Measurements from ENCODE around the gene TRIOBP. TPM values are rescaled to one million over a fixed set of nuclear protein-coding genes. Genes with fewer than 3 reads are reported as not detected.
A peak's percentile ranks its signal among the peaks of the same experiment; 100 is the strongest.

TRIOBP gene
- total RNA-seq, 1 donor from 2014 or later = 40.6 TPM

- Histone ChIP-seq H3K4me2 (ENCODE audit: low read length) (peak overlapping the region; percentile 93), H3K9ac (ENCODE audit: low read length) (peak overlapping the region; percentile 90), H2AFZ (ENCODE audit: low read depth, low read length) (no peak overlapping the region), H3K4me1 (ENCODE audit: insufficient read depth, low read length) (peaks cover 26% of the 10 kb centered on the region), H4K20me1 (ENCODE audit: insufficient read depth, low read length) (peaks cover 55% of the 10 kb centered on the region), H3K27ac (ENCODE audit: low read depth, low read length) (peak overlapping the region; percentile 79), H3K79me2 (ENCODE audit: insufficient read depth, low read length) (peaks cover 28% of the 10 kb centered on the region), H3K27me3 (ENCODE audit: insufficient read depth, low read length) (no peaks in the 10 kb centered on the region), H3K4me3 (ENCODE audit: insufficient read depth, low read depth, low read length) (peak overlapping the region; percentile 97), H3K9me3 (ENCODE audit: insufficient read depth, low read depth, low read length) (no peaks in the 10 kb centered on the region), H3K36me3 (ENCODE audit: insufficient read depth, low read length) (peaks cover 17% of the 10 kb centered on the region)
- H3K27me3 Mint-ChIP-seq (ENCODE audit: low read depth, unreplicated experiment) = no peaks in the 10 kb centered on the region
- DNase-seq (ENCODE audit: low read depth) = peak; percentile 95
- peak overlapping the region; percentile 85 for H3K4me3 Mint-ChIP-seq (ENCODE audit: unreplicated experiment)
- H3K36me3 Mint-ChIP-seq (ENCODE audit: low read depth, unreplicated experiment) = peaks cover 2% of the 10 kb centered on the region
- TF ChIP-seq CTCF (IDR thresholded peaks at IDR 0.05; ENCODE audit: insufficient read depth, low read depth, low read length) (no peak), EZH2 (IDR thresholded peaks at IDR 0.05; ENCODE audit: insufficient read depth, low read length) (no peak)
- FAIRE-seq = no peak
- H3K4me1 Mint-ChIP-seq (ENCODE audit: low read depth, unreplicated experiment) = peaks cover 16% of the 10 kb centered on the region
- H3K9me3 Mint-ChIP-seq (ENCODE audit: unreplicated experiment) = no peaks in the 10 kb centered on the region
- peak overlapping the region; percentile 79 for H3K27ac Mint-ChIP-seq (ENCODE audit: unreplicated experiment)
These were observed 19.9 kb upstream of the TRIOBP start for GRCh38 chr22:37676736-37677492.

GRCh38 chr22:37677493-37677974, 19.3 kb upstream of the TRIOBP start:
- Histone ChIP-seq H3K27ac (ENCODE audit: low read depth, low read length) (peak overlapping the region; percentile 54), H2AFZ (ENCODE audit: low read depth, low read length) (no peak overlapping the region), H3K27me3 (ENCODE audit: insufficient read depth, low read length) (no peaks in the 10 kb centered on the region), H3K9ac (ENCODE audit: low read length) (peak overlapping the region; percentile 77), H3K36me3 (ENCODE audit: insufficient read depth, low read length) (peaks cover 17% of the 10 kb centered on the region), H3K4me2 (ENCODE audit: low read length) (peak overlapping the region; percentile 93), H3K9me3 (ENCODE audit: insufficient read depth, low read depth, low read length) (no peaks in the 10 kb centered on the region), H3K79me2 (ENCODE audit: insufficient read depth, low read length) (peaks cover 28% of the 10 kb centered on the region), H4K20me1 (ENCODE audit: insufficient read depth, low read length) (peaks cover 55% of the 10 kb centered on the region), H3K4me3 (ENCODE audit: insufficient read depth, low read depth, low read length) (peak overlapping the region; percentile 83), H3K4me1 (ENCODE audit: insufficient read depth, low read length) (peaks cover 26% of the 10 kb centered on the region)
- Mint-ChIP-seq H3K9me3 (ENCODE audit: unreplicated experiment) (no peaks in the 10 kb centered on the region), H3K4me3 (ENCODE audit: unreplicated experiment) (peak overlapping the region; percentile 80), H3K27ac (ENCODE audit: unreplicated experiment) (peak overlapping the region; percentile 28), H3K4me1 (ENCODE audit: low read depth, unreplicated experiment) (peaks cover 16% of the 10 kb centered on the region), H3K27me3 (ENCODE audit: low read depth, unreplicated experiment) (no peaks in the 10 kb centered on the region), H3K36me3 (ENCODE audit: low read depth, unreplicated experiment) (peaks cover 2% of the 10 kb centered on the region)
- FAIRE-seq = no peak
- TF ChIP-seq CTCF (IDR thresholded peaks at IDR 0.05; ENCODE audit: insufficient read depth, low read depth, low read length) (no peak), EZH2 (IDR thresholded peaks at IDR 0.05; ENCODE audit: insufficient read depth, low read length) (no peak)
- DNase-seq (ENCODE audit: low read depth) = no peak

- Histone ChIP-seq H3K9ac (ENCODE audit: low read length) (peak overlapping the region; percentile 54), H3K4me3 (ENCODE audit: insufficient read depth, low read depth, low read length) (peak overlapping the region; percentile 83)
- no peak for DNase-seq (ENCODE audit: low read depth)
These were observed 18.5 kb upstream of the TRIOBP start for GRCh38 chr22:37678372-37678771.

More at GRCh38 chr22:37678372-37678771, 18.5 kb upstream of the TRIOBP start:
- H3K9me3 ChIP-seq (ENCODE audit: insufficient read depth, low read depth, low read length) = no peaks in the 10 kb centered on the region
- H3K4me2 ChIP-seq (ENCODE audit: low read length) = peak overlapping the region; percentile 93
- peaks cover 28% of the 10 kb centered on the region for H3K79me2 ChIP-seq (ENCODE audit: insufficient read depth, low read length)
- Mint-ChIP-seq H3K4me1 (ENCODE audit: low read depth, unreplicated experiment) (peaks cover 16% of the 10 kb centered on the region), H3K9me3 (ENCODE audit: unreplicated experiment) (no peaks in the 10 kb centered on the region), H3K4me3 (ENCODE audit: unreplicated experiment) (no peak overlapping the region), H3K27me3 (ENCODE audit: low read depth, unreplicated experiment) (no peaks in the 10 kb centered on the region), H3K27ac (ENCODE audit: unreplicated experiment) (no peak overlapping the region), H3K36me3 (ENCODE audit: low read depth, unreplicated experiment) (peaks cover 2% of the 10 kb centered on the region)
- H2AFZ ChIP-seq (ENCODE audit: low read depth, low read length) = no peak overlapping the region
- no peaks in the 10 kb centered on the region for H3K27me3 ChIP-seq (ENCODE audit: insufficient read depth, low read length)
- H4K20me1 ChIP-seq (ENCODE audit: insufficient read depth, low read length) = peaks cover 55% of the 10 kb centered on the region
- peak overlapping the region; percentile 17 for H3K27ac ChIP-seq (ENCODE audit: low read depth, low read length)
- peaks cover 26% of the 10 kb centered on the region for H3K4me1 ChIP-seq (ENCODE audit: insufficient read depth, low read length)
- no peak for TF ChIP-seq EZH2 (IDR thresholded peaks at IDR 0.05; ENCODE audit: insufficient read depth, low read length)
- no peak for TF ChIP-seq CTCF (IDR thresholded peaks at IDR 0.05; ENCODE audit: insufficient read depth, low read depth, low read length)
- no peak for FAIRE-seq
- H3K36me3 ChIP-seq (ENCODE audit: insufficient read depth, low read length) = peaks cover 17% of the 10 kb centered on the region

Data from astrocyte (in vitro differentiated cells and primary cell).